Stimulated activated CD4-positive, alpha-beta T cell treated with anti-CD3 and anti-CD28 coated beads, Interleukin-4, amount 100 ng/mL, for 48 hours (primary cell): Measurements from ENCODE around the gene MAPK8IP1.

ENCODE experiments used
- DNase-seq, 2 donors: peaks; one replicate each; pipeline ENCODE4 v3.0.0-alpha.2; 2020; ENCODE audit warnings: low read depth in 2 of 2

Gene MAPK8IP1

DNA sequence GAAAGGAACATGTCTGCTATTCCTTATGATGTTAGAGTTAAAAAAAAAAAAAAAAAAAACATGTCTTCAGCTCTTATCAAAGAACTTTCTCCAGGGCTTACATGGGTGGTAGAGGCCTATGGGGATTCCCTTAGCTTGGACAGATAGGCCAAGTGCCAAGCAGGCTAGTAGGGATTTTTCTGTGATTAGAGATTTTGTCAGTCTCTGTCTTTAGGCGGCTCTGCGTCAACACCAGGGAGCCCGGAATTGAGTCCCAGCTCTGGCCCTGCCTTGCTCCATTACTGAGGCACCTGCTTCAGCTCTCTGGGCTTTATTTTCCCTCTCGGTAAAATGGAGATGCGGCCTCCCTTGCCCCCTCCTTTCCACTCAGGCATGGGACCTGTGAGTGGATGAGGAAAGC lies 25.1 kb upstream of the MAPK8IP1 start:
- no peak for DNase-seq

DNA sequence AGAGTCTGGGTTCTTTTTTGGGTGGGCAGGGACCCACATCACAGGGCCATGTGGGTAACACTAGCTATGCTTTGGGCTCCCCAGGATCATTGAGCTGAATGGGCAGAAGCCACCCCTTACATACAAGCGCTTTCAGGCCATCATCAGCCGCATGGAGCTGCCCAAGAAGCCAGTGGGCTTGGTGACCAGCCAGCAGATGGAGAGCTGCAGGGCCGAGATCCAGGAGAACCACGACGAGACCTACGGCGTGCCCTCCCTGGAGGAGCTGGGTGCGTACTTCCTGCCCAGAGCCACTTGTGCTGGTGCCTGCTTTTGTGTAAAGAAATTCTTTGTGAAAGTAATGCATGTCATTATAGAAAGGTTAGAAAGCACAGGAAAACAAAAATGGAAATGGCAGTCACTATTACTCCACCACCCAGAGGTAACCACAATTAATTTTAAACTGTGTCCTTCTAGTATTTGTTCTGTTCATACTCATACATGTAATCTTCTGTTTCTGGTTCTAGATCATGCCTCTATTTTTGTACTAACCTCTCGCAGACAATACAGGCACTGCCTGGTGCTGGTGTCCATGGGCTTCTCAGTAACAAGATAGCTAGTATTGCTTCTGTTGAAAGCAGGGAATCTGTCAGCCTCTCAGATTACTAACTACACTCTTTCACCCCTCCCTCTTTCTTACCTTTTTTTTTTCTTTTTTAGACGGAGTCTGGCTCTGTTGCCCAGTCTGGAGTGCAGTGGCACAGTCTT lies 24.5 kb upstream of the MAPK8IP1 start:
- DNase-seq: no peak

DNA sequence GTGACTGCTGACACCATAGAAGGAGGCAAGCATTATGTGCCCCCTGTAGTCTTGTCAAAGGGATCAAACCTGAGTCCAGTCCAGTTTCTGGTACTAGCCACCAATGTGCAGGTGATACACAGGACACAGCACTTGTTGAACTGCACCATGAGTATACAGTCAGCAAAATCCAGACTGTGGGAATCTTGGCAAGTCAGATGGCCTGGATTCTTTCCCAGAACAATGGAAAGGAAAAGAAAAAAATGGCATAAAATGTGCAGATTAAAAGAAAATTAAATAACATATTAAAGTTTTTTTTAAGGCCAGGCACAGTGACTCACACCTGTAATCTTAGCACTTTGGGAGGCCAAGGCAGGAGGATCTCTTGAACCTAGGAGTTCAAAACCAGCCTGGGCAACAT lies 21.4 kb upstream of the MAPK8IP1 start:
- DNase-seq: no peak

DNA sequence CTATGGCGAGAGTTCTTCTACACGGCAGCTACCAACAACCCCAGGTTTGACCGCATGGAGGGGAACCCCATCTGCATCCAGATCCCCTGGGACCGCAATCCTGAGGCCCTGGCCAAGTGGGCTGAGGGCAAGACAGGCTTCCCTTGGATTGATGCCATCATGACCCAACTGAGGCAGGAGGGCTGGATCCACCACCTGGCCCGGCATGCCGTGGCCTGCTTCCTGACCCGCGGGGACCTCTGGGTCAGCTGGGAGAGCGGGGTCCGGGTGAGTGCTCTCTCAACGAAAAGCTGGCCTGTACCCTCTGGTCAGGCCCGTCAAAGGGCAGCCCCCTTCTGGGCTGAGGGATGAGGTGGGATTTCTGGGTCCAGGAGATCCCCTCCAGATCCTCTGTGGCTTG lies 15.9 kb upstream of the MAPK8IP1 start:
- no peak for DNase-seq

DNA sequence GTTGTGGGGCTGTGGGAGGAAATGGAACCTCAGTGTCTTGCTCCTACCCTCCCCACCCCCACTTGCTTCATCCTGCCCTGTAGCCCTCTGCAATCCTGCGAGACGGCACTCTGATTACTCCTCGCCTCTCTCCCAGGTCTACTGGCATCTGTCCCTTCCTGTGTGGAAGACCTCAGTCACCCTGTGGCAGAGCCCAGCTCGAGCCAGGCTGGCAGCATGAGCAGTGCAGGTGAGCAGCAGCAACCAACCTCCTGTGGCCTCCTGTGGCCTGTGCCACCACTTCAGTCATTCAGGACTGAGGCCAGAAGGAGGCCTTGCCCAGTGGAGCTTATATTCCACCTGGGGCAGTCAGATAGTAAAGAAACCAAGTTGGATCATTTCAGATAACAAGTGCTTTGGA lies 14.7 kb upstream of the MAPK8IP1 start:
- DNase-seq: no peak

DNA sequence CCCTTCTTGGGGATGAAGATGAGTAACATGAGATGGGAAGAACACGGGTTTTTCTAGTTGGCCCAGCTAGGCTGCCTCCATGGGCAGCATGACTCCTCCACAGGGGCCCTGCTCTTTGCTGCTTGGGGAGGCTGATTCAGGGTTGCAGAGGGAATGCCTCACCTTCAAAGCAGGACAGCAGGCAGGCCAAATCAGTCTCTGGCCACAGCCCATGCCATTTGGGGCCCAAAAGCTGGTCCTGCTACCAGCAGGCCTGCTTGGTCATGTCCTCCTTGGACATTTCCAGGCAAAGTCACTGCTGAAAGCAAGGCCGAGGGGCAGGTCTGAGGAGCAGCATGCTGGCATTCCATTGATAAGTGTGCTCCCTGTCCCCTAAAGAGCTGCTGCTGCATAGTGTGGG lies 13.8 kb upstream of the MAPK8IP1 start:
- no peak for DNase-seq

DNA sequence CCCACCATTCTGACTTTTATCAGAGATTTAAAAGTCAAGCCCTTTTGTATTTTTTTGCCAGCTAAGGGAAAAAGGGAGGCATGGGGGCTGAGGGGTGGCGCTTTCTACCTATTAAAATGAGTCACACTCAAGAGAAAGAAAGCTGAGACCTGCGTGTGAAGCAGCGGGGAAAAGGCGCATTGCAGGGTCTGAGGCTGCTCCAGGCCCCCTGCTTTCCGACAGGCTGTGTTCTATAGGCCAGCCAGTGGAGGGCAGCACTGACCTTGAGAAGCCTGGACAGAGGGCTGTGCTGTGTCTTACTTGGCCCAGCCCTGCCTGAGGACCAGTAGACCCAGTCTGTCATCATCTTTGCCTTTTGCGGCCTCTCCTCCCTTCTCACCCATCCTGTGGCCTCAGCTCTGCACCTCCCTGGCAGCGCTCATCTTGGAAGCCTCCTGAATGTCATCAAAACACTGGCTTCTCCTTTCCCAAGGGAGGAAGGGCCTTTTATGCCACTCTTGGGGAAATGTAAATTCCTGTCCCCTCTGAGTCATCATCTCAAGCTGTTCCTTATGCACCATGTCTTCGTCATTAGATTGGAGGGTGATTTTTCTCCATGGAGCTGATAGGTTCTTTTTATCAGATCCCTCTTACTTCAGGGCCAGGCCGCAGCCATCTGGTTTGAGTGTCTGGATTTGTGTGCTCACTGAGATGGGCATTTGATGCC lies 12.6 kb upstream of the MAPK8IP1 start:
- DNase-seq: peak; percentile 11 to 20

DNA sequence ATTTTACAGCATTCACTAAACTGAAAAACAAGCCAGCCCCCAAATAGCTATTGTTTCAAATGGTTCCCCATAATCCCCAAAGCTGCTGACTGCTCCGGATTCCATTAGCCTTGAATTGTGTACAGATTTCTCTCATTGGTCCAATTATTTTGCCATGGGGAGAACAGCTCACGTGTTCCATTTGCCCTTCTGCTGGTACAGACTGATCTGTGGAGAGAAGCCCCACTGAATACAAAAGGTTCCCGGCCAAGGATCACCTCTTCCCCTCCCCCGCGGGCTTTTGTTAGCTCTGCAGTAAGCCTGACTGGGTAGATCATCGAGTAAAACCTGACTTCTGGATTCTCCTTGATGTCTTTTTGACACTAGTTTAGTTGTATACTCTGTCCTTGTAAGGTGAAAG lies 9.1 kb upstream of the MAPK8IP1 start:
- DNase-seq: no peak

DNA sequence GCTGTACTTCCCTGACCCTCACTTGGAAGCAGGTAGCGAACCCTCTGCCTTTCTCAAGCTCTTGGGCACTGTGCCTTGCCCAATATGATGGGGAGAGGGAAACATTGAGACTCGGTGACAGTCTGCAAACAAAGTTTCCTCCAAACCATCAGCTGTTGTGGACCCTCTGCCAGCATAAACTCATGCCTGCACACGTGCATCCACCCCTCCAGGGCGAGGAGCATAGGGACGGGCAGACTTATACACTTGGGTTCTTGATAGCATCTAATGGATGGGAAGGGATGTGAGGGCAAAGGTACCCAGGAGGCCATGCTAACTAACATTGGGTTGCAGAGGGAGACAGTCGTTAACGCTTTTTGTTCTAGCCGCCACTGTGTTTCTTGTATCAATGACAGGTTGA lies 8.2 kb upstream of the MAPK8IP1 start:
- no peak for DNase-seq

DNA sequence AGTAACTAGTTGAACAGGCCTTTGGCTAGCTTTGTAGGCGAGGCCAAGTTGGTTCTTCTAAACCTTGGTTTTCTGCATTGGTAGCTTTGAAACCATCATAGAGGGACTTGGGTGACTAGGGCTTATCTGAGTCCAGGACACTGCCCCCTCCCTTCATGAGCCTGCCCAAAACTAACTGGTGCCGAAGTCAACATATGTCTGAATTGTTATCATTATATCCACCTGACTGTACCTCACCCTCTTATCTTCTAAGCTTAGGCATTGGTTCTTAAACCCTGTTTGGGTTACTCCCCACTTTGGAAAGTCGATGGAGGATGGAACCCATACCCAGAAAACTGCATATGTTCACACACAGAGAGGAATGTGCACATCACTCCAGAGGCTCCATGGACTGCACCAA lies 7.6 kb upstream of the MAPK8IP1 start:
- no peak for DNase-seq

DNA sequence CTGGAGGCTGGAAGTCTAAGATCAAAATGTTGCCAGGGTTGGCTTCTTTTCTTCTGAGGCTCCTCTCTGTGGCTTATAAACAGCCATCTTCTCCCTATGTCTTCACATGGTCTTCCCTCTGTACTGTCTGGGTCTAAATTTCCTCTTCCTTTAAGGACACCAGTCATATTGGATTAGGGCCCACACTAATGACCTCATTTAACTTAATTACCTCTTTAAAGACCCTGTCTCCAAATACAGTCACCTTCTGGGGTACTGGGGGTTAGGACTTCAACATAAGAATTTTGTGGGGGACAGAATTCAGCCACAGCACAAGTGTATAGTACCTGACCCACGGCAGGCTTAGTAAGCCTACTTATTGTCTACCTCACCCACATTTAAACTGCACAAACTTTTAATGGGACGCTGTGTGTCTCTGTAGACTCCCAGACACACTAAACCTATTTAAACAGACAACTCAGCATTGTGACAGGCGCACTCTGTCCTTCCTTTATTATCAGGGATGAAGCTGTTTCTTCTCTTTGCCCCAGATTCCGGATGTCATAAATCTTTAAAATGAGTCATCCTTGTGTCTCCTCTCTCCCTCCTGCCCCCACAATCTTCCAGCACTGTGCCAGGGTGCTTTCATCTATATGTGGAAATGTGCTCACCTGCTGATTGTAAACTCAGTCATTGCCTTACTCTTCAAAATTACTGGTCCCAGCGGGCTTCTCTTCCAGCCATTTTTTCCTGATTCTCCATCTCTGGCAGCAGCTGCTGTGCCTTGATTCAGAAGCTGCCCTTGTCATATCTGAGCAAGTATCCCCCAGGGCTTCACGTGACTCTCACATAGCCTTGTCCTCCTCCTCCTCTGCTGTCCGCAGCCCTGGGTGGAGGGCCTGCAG lies 5.4 kb upstream of the MAPK8IP1 start:
- DNase-seq: no peak

DNA sequence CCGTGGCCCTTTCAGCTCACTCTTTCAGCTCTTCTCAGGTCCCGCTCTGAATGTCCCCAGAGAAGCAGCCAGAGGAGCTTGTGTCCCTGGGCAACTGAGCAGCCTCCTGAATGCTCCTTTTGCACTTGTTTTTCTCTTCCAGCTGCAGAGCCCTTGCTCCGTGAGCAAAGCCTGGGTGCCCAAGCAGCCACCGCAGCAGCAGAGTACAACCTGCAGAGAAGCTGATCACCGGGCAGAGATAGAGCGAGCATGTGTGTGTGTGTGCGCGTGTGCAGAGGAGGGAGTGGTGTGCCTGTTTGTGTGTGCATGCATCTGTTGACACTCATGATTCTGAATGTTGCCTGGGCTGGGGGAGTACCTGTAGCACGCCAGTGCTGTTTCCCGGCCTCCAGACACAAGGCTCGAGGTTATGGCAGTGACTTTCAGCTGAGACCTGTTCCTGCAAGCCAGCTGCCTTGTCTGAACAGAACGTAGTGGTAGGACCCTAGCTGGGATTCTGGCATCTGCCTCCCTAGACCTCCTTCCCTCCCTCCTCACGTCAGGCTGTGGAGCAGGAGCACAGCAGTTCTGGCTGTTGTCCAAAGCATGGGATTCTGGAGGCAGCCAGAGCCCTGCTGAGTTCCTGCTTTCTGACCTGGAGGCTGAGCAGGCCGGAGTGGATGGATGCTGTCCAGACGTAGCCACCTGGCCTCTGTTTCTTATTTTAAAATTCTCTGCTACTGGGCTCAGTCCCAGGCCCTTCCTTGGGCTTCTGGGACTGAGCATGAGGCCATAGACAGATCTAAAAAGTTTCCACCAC lies 4.5 kb upstream of the MAPK8IP1 start:
- no peak for DNase-seq

DNA sequence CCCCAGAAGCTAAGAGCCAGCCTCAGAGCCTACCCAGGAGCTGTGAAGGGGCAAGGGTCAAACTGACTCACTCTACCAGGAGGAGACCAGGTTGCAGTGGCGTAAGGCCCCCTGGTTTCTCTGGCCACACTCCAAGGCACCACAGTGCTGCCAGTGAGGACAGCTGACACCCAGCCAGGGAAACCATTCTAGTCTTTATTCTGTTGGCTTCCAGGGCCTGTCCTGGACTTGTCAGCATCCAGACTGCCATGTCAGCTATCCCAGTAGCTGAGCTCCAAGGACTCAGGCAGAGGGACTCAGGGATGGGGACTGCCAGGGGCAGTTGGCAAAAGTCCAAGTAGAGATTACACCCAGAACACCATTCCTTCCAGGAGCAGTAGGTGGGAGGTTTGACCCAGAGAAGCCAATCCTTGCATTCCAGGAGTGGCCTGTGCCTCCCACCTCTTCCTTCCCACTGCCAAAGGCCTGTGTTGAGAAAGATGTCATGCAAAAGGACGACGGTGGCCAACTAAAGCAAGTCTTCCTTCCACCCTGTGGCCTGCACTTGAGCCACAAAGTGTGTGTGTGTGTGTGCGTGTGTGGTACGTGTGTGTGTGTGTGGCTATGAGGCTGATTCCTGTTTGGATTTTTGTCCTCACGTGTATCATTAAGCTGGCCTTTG lies 3.6 kb upstream of the MAPK8IP1 start:
- no peak for DNase-seq

DNA sequence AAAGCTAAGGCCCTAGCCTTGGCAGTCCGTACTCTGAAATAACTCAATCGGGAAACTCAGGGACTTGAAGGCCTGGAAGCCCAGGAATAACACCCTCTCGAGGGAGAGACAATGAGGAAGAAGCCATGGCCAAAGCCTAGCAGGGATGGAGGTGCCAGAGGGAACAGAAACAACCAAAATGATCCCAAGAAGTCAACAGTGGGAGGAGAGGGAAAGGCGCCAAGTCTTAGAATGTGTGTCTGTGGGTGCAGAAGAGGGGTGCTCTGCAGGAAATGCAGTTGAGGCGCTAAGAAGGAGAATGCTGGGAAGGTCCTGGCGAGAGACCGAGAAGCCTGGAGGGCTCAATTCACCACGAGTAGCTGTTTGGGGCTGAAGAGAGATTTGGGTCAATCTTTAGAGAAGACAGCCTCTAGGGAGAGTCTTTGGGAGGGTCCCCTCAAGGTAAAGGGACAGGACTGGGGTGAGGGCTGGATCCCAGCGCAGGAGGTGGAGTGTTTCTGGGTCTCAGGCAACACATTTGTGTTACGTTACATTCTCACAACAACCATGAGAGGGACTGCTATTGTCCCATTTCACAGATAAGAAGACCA lies 760 bp upstream of the MAPK8IP1 start:
- no peak for DNase-seq

DNA sequence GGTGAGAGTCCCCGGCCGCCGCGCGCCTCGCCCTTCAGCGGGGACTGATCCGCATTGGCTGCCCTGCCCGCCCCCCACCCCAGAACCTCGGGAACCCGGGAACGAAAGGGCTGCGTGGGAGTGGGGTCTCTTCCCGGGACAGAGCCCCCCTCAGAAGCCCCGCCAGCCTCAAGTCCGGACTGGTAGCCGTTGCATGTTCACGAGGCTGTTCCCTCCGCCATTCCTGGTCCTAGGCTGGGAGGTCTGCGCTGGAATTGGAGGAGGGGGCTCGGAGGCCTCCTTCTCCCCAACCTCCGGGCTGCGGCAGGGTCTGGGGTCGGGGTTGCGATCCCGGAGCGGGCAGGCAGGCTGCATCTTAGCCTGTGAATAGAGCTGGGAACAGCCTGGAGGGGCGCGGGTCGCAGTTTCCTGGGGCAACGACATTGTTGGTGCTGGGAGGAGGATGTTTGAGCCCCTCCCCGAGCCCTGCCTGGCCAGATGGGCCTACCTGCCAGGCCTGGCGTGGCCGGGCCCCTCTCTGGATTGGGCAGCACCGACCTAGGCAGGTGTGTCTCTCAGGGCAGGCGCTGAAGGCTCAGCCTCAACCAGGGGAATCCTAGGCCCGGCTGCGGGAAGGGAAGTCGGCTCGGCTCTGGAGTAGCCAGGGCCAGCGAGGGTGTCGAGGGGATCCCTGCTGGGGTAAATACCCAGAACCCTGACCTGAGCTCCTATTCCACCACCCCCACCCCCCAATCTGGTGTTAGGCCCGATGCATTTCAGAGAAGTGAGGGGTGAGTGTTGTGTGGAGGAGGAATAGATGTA lies 670 bp downstream of the MAPK8IP1 start:
- no peak for DNase-seq

DNA sequence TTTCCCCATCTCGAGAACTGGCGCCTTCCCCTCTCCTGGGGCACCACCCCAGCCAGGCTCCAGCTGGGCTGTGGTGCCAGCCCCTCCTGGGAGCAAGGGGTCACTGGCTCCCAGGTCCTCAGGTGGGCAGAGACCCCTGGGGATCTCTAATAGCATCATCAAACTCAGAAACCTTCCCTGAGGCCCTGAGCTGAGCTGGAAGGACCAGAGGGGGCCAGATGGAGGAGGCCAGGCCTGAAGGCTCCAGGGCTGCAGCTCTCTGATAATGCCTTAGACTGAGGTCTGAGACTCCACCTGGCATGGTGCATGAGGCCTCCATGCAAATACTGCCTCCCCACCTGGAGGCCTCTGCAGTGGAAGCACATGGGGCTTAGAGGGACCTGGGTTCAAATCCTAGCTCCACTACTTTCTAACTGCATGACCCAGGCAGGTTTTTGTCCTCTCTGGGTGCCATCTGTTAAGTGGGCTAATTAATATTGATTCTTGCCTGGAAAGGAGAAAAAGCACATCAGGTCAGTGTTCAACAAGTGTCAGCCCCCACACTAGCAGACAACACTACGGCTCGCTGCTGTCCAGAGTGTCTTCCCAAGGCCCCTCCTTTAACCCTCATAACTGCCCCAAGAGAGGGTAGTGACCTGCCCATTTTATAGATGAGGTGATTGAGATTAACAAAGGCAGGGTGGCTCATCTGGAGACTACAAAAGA lies 1.5 kb downstream of the MAPK8IP1 start:
- DNase-seq: no peak

DNA sequence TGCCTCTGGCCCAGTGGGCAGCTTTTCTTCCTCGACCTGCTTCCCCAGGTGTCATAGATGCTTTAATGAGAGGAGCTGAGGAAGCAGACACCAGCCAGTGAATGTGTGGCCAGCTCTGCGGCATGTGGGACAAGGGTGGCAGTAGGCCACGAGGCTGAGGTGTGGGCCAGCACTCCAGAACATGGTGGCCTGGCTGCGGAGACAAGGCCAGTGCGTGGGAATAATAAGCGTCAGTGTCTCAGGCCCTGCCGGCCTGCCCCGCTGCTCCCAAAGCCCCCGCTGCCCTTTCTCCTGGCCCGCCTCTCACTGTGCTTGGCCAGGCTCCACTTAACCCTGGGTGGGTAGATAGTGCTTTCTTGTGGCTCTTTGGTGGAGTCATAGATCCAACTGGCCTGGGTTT lies 2.1 kb downstream of the MAPK8IP1 start:
- no peak for DNase-seq

DNA sequence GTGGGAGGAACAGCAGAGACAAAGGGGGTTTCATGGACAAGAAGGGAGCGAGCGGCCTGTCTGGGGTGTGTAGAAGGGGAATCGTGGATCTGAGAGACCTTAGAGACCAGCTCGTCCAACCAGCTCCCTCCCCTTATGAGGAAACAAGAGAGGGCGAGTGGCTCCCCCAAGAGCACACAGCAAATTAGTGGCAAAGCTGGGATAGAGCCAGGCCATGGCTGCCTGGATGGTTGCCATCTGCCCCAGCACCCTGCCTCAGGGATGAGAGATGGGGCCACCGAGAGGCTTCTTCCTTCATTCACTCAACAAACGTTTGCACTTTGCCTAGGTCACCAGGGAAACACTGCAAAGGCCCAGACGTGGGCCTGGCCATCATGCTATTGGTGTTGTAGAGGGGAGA lies 4.1 kb downstream of the MAPK8IP1 start:
- DNase-seq: no peak

DNA sequence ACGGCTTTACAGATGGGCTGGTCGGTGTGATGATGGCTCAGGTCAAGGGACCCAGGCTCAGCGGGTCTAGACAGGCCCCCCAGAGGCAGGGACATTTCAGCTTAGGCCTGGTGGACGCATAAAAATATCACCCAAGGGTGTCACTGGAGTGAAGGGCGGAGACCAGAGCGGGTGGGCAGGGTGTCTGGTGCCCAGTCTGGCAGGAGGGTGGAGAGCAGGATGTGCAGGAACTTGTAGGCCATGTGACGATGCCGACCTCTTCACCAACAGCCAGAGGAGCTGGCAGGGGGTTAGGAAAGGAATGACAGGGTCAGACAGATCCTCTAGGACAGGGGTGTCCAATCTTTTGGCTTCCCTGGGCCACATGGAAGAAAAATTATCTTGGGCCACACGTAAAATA lies 4.5 kb downstream of the MAPK8IP1 start:
- DNase-seq: no peak
